GM18870 (cell line): ENCODE data around the gene OR2J3.
"Not testable (repeated sequence)": the region's sequence is repeated elsewhere in the genome, so short reads cannot be mapped to it uniquely, and the experiment has no call there.

Source experiments
- ATAC-seq: cut with Tn5 transposase; IDR thresholded peaks from one replicate; pipeline ENCODE4 v1.9.1; 2021; ENCODE audit warnings: moderate library complexity; ENCODE audit not compliant: unreplicated experiment

OR2J3 gene

GRCh38 chr6:29107758-29108157 lies at the start of gene OR2J3:
Gene OR2J3 (plus strand): TSS chr6:29108058. CDS start chr6:29111891, 3,833 bp downstream.
- no peak for ATAC-seq

- no peak for ATAC-seq
These were observed 35.8 kb upstream of the OR2J3 start for GRCh38 chr6:29071831-29072723.

GRCh38 chr6:29079203-29079602 lies 28.7 kb upstream of the OR2J3 start:
- no peak for ATAC-seq

- ATAC-seq = no peak
These were observed 26.5 kb upstream of the OR2J3 start for GRCh38 chr6:29081312-29081711.

GRCh38 chr6:29082457-29082856 lies 25.4 kb upstream of the OR2J3 start:
- ATAC-seq = no peak

GRCh38 chr6:29087213-29087612 lies 20.6 kb upstream of the OR2J3 start, which contains the start of gene OR2B3:
Gene OR2B3 (minus strand): TSS chr6:29087313. CDS start chr6:29087248, 65 bp downstream.
- no peak for ATAC-seq

GRCh38 chr6:29092957-29093356 lies 14.9 kb upstream of the OR2J3 start:
- no peak for ATAC-seq

GRCh38 chr6:29097803-29098202 lies 10.1 kb upstream of the OR2J3 start:
- ATAC-seq = no peak

DNA sequence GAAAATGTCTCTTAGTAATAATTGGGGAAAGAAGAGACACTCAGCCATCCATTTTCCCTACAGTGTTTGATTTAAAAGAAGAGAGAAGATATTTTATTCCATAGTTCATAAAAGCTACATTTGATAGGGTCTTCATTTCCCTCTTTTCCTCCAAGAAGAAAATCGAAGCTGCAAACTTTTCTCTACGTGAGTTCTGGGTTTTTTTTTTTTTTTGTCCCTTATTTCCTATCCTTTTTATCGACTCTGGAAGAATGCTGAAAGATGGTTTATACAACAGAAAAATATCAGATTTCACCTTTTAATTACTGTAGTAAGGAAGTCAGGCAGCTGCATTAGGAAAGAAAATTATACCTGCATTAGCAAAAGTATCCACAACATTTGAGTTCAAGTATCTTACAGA lies 8.7 kb upstream of the OR2J3 start, which contains the start of gene OR2J1:
Gene OR2J1 (plus strand): TSS at position 301 of the 400 bp plus-strand sequence. CDS start 1,453 bp downstream, outside the sequence.
- no peak for ATAC-seq

DNA sequence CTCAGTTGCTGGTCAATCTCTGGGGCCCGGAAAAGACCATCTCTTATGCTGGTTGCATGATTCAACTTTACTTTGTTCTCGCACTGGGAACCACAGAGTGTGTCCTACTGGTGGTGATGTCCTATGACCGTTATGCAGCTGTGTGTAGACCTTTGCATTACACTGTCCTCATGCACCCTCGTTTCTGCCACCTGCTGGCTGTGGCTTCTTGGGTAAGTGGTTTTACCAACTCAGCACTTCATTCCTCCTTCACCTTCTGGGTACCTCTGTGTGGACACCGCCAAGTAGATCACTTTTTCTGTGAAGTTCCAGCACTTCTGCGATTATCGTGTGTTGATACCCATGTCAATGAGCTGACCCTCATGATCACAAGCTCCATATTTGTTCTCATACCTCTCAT lies 4.3 kb downstream of the OR2J3 start:
- no peak for ATAC-seq

DNA sequence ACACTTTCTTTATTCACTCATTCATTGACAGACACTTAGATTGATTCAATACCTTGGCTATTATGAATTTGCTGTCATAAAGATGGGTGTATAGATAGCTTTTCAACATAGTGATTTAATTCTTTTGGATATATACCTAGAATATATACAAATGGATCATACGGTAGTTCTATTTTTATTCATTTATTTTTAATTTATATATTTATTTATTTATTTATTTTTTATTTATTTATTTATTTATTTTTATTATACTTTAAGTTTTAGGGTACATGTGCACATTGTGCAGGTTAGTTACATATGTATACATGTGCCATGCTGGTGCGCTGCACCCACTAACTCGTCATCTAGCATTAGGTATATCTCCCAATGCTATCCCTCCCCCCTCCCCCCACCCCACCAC lies 7.1 kb downstream of the OR2J3 start:
- not testable (repeated sequence) for ATAC-seq

DNA sequence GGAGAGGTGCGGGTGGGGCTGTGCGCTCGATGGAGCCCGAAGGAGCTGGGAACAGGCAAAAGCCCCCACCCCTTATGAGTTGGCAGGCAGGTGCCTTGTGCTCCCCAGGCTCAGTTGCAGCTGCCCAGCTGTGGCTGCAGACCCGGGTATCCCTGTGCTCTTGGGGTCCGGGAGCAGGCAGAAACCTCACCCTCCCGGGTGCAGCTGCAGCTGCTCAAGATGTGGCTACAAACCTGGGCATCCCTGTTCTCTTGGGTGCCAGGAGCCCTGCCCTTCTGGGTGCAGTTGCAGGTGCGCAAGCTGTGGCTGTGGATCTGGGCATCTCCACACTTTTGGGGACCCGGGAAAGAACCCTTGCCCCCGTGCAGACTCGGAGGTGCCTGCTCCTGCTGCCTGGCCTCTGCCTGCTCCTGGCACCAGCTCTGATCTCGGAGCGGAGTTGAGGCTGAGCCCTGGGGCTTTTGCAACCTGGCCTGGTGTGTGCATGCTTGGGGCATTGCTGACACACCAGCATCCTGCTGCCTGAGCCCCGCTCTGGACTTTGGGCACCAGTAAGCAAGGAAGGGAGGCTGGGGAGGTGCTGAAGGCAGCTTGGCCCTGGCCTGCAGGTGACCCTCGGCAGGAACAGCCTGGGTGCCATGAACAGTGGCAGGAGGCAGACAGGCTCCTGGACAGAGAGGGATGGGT lies 21.6 kb downstream of the OR2J3 start:
- no peak for ATAC-seq

GRCh38 chr6:29130644-29131043 lies 22.8 kb downstream of the OR2J3 start:
- ATAC-seq = no peak

DNA sequence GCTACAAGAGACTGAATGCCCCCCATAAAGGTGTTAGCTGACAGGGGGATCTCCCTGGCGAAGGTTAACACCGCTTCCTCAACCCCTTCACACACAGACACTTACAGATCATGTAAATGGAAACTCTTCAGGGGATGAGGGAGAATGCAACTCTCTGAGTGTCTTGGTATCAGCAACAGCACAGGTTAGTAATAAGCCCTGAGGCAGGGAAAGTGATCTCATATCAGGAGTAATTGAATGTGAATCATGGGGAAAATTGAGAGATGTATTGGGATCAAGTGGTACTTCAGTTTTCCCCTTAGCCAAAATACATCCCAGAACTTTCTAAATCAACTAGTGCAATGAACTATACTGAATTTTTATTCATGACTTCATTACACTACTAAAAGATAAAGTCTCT lies 23.8 kb downstream of the OR2J3 start:
- no peak for ATAC-seq

DNA sequence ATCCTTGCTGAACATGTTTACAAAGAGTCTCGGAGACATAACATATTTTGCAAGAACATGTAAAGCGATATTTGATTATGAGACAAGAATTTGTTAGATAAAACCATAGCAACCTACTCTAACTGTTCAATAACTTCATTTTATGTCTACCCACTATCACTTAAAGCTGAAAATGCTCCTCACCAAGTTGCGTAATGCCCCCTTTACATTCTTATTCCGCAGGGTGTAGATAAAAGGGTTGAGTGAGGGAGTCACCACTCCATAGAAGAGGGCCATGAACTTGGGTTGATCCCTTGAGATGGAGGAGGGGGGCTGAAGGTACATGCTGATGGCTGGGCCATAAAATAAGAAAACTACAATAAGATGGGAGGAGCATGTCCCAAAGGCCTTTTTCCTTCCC lies 29.9 kb downstream of the OR2J3 start:
- ATAC-seq = no peak

GRCh38 chr6:29141606-29142005 lies 33.7 kb downstream of the OR2J3 start:
- ATAC-seq = no peak

GRCh38 chr6:29142309-29142708 lies 34.5 kb downstream of the OR2J3 start:
- no peak for ATAC-seq

DNA sequence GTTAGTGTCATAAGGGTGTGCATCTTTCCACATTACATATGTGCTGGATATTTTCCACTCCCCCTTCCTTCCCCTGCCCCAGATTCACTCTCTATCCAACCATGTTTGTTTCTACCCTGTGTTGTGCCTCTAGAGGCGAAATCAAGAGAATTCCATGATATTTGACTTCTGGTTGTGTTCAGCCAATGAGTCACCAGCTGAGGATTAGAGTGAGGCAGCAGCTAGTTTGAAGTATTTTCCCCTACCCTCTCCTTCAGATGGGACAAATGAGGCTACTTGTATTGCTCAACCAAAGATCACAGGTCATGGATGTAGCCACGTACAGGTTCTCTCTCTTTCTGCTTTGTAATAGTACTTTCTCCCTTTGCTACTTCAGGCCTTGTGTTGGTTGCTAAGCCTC lies 38.3 kb downstream of the OR2J3 start:
- no peak for ATAC-seq

- ATAC-seq = no peak
These were observed 39.2 kb downstream of the OR2J3 start for GRCh38 chr6:29147074-29147473.

DNA sequence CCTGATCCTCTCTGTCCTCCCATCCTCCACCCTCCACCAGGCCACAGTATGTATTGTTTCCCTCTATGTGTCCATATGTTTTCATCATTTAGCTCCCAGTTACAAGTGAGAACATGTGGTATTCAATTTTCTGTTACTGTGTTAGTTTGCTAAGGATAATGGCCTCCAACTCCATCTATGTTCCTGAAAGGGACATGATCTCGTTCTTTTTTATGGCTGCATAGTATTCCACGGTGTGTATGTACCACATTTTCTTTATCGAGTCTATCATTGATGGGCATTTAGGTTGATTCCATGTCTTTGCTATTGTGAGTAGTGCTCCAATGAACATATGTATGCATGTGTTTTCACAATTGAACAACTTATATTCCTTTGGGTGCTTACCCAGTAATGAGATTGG lies 41.6 kb downstream of the OR2J3 start:
- ATAC-seq = not testable (repeated sequence)

DNA sequence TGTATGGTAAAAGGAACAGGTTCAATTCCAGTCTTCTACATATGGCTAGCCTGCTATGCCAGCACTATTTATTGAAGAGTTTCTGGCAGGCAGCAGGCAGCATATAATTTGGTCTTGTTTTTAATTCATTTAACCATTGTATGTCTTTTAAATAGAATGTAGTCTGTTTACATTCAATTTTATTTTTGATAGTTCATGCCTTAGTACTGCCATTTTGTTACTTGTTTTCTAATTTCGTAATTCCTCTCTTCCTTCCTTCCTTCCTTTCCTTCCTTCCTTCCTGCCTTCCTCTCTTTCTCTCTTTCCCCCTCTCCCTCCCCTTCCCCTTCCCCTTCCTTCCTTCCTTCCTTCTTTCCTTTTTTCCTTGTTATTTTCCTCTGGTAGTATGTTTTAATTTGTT lies 45.2 kb downstream of the OR2J3 start:
- no peak for ATAC-seq

- ATAC-seq = not testable (repeated sequence)
These were observed 47.3 kb downstream of the OR2J3 start for GRCh38 chr6:29155182-29155581.
